Neural cell (in vitro differentiated cells): ENCODE data around the gene SSR3. TPM values are rescaled to one million over a fixed set of nuclear protein-coding genes. Genes with fewer than 3 reads are reported as not detected.

Experiments used
- H2AFZ ChIP-seq: fragments of 200-600, 300-800 bp; sonication (generic), shearing (Covaris generic); 2 replicates; pipeline ENCODE4 v1.6.0; 2014; ENCODE audit warnings: low read depth, mild to moderate bottlenecking, antibody characterized with exemption, low read length, moderate library complexity
- H3F3A ChIP-seq: fragments of 200-600 bp; shearing (Covaris generic); 2 replicates; pipeline ENCODE4 v1.6.1; 2016; ENCODE audit warnings: mild to moderate bottlenecking, moderate library complexity, mixed read lengths, antibody characterized with exemption, low read length; ENCODE audit not compliant: insufficient read depth, poor library complexity, severe bottlenecking
- H3K27ac ChIP-seq: fragments of 200-600, 300-800 bp; sonication (generic), shearing (Covaris generic); 2 replicates; pipeline ENCODE4 v1.5.1; 2014; ENCODE audit warnings: mild to moderate bottlenecking, low read length, moderate library complexity
- H3K27me3 ChIP-seq: fragments of 300-800, 200-600 bp; sonication (generic), shearing (Covaris generic); 2 replicates; pipeline ENCODE4 v1.6.0; 2014; ENCODE audit warnings: mild to moderate bottlenecking, low read depth, low read length, moderate library complexity; ENCODE audit not compliant: insufficient read depth
- H3K36me3 ChIP-seq: fragments of 300-800, 200-600 bp; sonication (generic), shearing (Covaris generic); 2 replicates; pipeline ENCODE4 v1.5.1; 2014; ENCODE audit warnings: mild to moderate bottlenecking, antibody characterized with exemption, low read length, moderate library complexity; ENCODE audit not compliant: insufficient read depth
- H3K4me2 ChIP-seq: fragments of 300-800, 200-600 bp; sonication (generic), shearing (Covaris generic); 2 replicates; pipeline ENCODE4 v1.6.0; 2014; ENCODE audit warnings: mild to moderate bottlenecking, low read length
- H3K4me3 ChIP-seq: fragments of 300-800, 200-600 bp; sonication (generic), shearing (Covaris generic); 2 replicates; pipeline ENCODE4 v1.5.1; 2014; ENCODE audit warnings: mild to moderate bottlenecking, low read length, moderate library complexity
- H3K79me2 ChIP-seq: fragments of 200-600 bp; shearing (Covaris generic); replicated peaks from 2 replicates; pipeline ENCODE4 v1.6.0; 2014; ENCODE audit warnings: mild to moderate bottlenecking, low read length, moderate library complexity; ENCODE audit not compliant: insufficient read depth
- H3K9ac ChIP-seq: fragments of 300-800, 200-600 bp; sonication (generic), shearing (Covaris generic); 2 replicates; pipeline ENCODE4 v1.6.1; 2016; ENCODE audit warnings: mild to moderate bottlenecking, low read length, mixed read lengths
- H3K9me2 ChIP-seq: fragments of 200-600 bp; shearing (Covaris generic); 2 replicates; pipeline ENCODE4 v1.6.1; 2016; ENCODE audit warnings: mild to moderate bottlenecking, low read length, mixed read lengths; ENCODE audit not compliant: insufficient read depth
- H3K9me3 ChIP-seq: fragments of 200-600, 300-800 bp; sonication (generic), shearing (Covaris generic); 2 replicates; pipeline ENCODE4 v1.6.1; 2016; ENCODE audit warnings: mild to moderate bottlenecking, mixed run types, low read length, moderate library complexity, mixed read lengths
- H4K20me1 ChIP-seq: fragments of 200-600 bp; shearing (Covaris generic); 2 replicates; pipeline ENCODE4 v1.6.1; 2016; ENCODE audit warnings: mild to moderate bottlenecking, mixed run types; ENCODE audit not compliant: insufficient read depth
- EP300 ChIP-seq: fragments of 450-650 bp; conservative IDR thresholded peaks from 2 replicates; pipeline ENCODE4 v1.6.1; 2014; ENCODE audit warnings: antibody characterized with exemption, mild to moderate bottlenecking, moderate library complexity; ENCODE audit not compliant: poor library complexity, severe bottlenecking
- EZH2 ChIP-seq: fragments of 200-600, 300-800 bp; shearing (Covaris generic), sonication (generic); IDR thresholded peaks from 2 replicates; pipeline ENCODE4 v1.6.1; 2014; ENCODE audit warnings: antibody characterized with exemption, low read length, borderline replicate concordance, mild to moderate bottlenecking; ENCODE audit not compliant: insufficient read depth, poor library complexity, severe bottlenecking
- MXI1 ChIP-seq: fragments of 450-650 bp; conservative IDR thresholded peaks from 2 replicates; pipeline ENCODE4 v1.6.1; 2014; ENCODE audit warnings: antibody characterized with exemption, mild to moderate bottlenecking; ENCODE audit not compliant: poor library complexity, severe bottlenecking
- POLR2AphosphoS5 ChIP-seq: IDR thresholded peaks from 2 replicates; pipeline ENCODE4 v1.6.1; 2012
- RAD21 ChIP-seq: fragments of 450-650 bp; conservative IDR thresholded peaks from 2 replicates; pipeline ENCODE4 v1.6.1; 2014; ENCODE audit warnings: antibody characterized with exemption, mild to moderate bottlenecking, moderate library complexity
- SMC3 ChIP-seq: fragments of 450-650 bp; conservative IDR thresholded peaks from 2 replicates; pipeline ENCODE4 v1.6.1; 2014; ENCODE audit warnings: antibody characterized with exemption, mild to moderate bottlenecking, moderate library complexity; ENCODE audit not compliant: poor library complexity
- TAF1 ChIP-seq: IDR thresholded peaks from 2 replicates; pipeline ENCODE4 v1.6.1; 2012; ENCODE audit warnings: low read depth
- polyA plus RNA-seq: library from polyadenylated mRNA; depleted of rRNA; stranded (reverse); fragments of >200 nt; gene quantifications from 2 replicates; pipeline ENCODE4 v1.2.3, GENCODE V29; 2014
- TF ChIP-seq, protein P1 (sequence below): fragments of 450-650 bp; IDR thresholded peaks from 2 replicates; pipeline ENCODE4 v1.5.1; 2014; ENCODE audit warnings: antibody characterized with exemption, mild to moderate bottlenecking, moderate library complexity; ENCODE audit not compliant: poor library complexity, severe bottlenecking
- TF ChIP-seq, protein P2 (sequence below): IDR thresholded peaks from 2 replicates; pipeline ENCODE4 v1.6.1; 2012; ENCODE audit warnings: borderline replicate concordance

SSR3 gene
- polyA plus RNA-seq, 1 donor from 2014 or later, result 85.6 TPM

DNA sequence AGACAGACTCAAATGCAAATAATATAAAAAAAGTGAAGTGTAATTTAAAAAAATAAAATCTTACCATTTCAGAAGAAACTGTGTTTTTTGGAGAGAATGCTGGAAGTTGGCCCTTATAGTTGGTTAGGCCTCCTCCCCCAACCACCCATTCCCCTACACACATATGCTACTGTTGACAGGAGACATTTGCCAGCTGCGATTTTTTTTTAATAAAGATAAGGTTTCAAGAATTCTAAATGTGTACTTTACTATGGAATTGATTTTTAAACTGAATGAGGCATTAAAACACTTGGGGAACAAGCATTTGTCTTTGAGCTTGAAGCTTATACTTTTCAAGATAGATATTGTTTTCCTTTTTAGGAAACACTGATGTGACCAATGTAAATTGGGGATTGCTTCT, 4.4 kb upstream of the SSR3 start:
- no peak overlapping the region for H2AFZ ChIP-seq
- H3K9me3 ChIP-seq, result no peaks in the 10 kb centered on the region
- H3K27me3 ChIP-seq, result no peaks in the 10 kb centered on the region
- H4K20me1 ChIP-seq, result no peaks in the 10 kb centered on the region
- H3K9me2 ChIP-seq, result no peaks in the 10 kb centered on the region
- no peak overlapping the region for H3K27ac ChIP-seq
- H3K79me2 ChIP-seq, result peaks cover 4% of the 10 kb centered on the region
- H3F3A ChIP-seq, result no peaks in the 10 kb centered on the region
- H3K9ac ChIP-seq, result no peak overlapping the region
- no peaks in the 10 kb centered on the region for H3K36me3 ChIP-seq
- no peak for TF ChIP-seq EZH2
- TF ChIP-seq, protein P1, sequence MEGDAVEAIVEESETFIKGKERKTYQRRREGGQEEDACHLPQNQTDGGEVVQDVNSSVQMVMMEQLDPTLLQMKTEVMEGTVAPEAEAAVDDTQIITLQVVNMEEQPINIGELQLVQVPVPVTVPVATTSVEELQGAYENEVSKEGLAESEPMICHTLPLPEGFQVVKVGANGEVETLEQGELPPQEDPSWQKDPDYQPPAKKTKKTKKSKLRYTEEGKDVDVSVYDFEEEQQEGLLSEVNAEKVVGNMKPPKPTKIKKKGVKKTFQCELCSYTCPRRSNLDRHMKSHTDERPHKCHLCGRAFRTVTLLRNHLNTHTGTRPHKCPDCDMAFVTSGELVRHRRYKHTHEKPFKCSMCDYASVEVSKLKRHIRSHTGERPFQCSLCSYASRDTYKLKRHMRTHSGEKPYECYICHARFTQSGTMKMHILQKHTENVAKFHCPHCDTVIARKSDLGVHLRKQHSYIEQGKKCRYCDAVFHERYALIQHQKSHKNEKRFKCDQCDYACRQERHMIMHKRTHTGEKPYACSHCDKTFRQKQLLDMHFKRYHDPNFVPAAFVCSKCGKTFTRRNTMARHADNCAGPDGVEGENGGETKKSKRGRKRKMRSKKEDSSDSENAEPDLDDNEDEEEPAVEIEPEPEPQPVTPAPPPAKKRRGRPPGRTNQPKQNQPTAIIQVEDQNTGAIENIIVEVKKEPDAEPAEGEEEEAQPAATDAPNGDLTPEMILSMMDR, result no peak
- TF ChIP-seq, protein P2, sequence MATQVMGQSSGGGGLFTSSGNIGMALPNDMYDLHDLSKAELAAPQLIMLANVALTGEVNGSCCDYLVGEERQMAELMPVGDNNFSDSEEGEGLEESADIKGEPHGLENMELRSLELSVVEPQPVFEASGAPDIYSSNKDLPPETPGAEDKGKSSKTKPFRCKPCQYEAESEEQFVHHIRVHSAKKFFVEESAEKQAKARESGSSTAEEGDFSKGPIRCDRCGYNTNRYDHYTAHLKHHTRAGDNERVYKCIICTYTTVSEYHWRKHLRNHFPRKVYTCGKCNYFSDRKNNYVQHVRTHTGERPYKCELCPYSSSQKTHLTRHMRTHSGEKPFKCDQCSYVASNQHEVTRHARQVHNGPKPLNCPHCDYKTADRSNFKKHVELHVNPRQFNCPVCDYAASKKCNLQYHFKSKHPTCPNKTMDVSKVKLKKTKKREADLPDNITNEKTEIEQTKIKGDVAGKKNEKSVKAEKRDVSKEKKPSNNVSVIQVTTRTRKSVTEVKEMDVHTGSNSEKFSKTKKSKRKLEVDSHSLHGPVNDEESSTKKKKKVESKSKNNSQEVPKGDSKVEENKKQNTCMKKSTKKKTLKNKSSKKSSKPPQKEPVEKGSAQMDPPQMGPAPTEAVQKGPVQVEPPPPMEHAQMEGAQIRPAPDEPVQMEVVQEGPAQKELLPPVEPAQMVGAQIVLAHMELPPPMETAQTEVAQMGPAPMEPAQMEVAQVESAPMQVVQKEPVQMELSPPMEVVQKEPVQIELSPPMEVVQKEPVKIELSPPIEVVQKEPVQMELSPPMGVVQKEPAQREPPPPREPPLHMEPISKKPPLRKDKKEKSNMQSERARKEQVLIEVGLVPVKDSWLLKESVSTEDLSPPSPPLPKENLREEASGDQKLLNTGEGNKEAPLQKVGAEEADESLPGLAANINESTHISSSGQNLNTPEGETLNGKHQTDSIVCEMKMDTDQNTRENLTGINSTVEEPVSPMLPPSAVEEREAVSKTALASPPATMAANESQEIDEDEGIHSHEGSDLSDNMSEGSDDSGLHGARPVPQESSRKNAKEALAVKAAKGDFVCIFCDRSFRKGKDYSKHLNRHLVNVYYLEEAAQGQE, result no peak
- no peak for TF ChIP-seq MXI1
- no peak for TF ChIP-seq EP300
- TF ChIP-seq POLR2AphosphoS5, result no peak
- TF ChIP-seq RAD21, result no peak
- no peak for TF ChIP-seq TAF1
- no peak for TF ChIP-seq SMC3
- H3K4me3 ChIP-seq, result no peak overlapping the region
- H3K4me2 ChIP-seq, result no peak overlapping the region

DNA sequence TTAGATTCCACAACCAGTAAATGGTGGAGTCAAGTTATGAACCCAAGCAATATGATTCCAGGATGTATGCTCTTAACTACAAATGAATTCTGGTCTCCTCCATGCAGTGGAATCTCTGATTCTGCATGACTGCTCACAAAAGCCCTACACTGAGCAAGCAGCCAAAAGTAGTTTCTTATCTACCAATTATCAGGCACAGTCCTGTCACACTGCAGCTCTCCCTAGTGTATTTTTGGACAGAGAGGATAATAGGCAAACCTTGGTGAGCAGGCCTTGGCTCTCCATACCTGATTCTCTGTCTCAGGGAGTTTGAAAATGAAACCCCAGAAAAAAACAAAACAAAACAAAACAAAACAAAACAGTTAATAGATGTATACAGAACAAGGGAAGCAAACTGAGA, 3.5 kb upstream of the SSR3 start:
- no peak overlapping the region for H3K9ac ChIP-seq
- TF ChIP-seq SMC3 (no peak), EZH2 (no peak)
- no peaks in the 10 kb centered on the region for H3F3A ChIP-seq
- H3K9me2 ChIP-seq, result no peaks in the 10 kb centered on the region
- H4K20me1 ChIP-seq, result no peaks in the 10 kb centered on the region
- peaks cover 13% of the 10 kb centered on the region for H3K79me2 ChIP-seq
- no peaks in the 10 kb centered on the region for H3K9me3 ChIP-seq
- no peaks in the 10 kb centered on the region for H3K27me3 ChIP-seq
- H3K4me2 ChIP-seq, result no peak overlapping the region
- H2AFZ ChIP-seq, result no peak overlapping the region
- no peaks in the 10 kb centered on the region for H3K36me3 ChIP-seq
- H3K27ac ChIP-seq, result no peak overlapping the region
- H3K4me3 ChIP-seq, result no peak overlapping the region

DNA sequence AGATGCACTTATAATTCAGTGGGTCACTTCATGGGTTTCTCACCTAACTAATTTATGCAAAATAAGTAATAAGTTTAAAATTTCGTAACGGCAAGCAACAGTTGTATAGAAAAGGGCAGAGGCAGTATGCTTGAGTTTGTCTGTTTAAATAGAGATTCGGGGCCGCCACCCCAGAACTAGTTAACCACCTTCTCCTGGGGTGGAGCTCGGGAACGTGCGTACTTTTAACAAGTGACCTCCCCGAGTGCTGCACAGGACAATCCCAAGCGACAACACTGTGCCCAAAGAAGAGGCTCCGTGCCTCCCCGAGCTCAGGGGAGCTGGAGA, 439 bp downstream of the SSR3 start:
- Histone ChIP-seq H3K4me3 (peak overlapping the region; percentile 84), H3K9ac (peak overlapping the region; percentile 77), H4K20me1 (no peaks in the 10 kb centered on the region), H3K9me2 (no peaks in the 10 kb centered on the region), H3K4me2 (peak overlapping the region; percentile 81), H3K36me3 (no peaks in the 10 kb centered on the region), H3K9me3 (no peaks in the 10 kb centered on the region), H3K79me2 (peaks cover 25% of the 10 kb centered on the region), H3F3A (no peaks in the 10 kb centered on the region), H2AFZ (peak overlapping the region; percentile 65), H3K27me3 (no peaks in the 10 kb centered on the region), H3K27ac (peak overlapping the region; percentile 72)
- TF ChIP-seq, protein P2, result no peak
- no peak for TF ChIP-seq EZH2
